Limb (tissue), 2 donors: ENCODE data around the gene IL1R1.
A peak's percentile ranks its signal among the peaks of the same experiment; 100 is the strongest.

Experiments used
- DNase-seq, 2 donors: peaks; one replicate each; pipeline ENCODE4 v3.0.0-alpha.2; 2016; ENCODE audit errors: extremely low spot score in 2 of 2

Gene IL1R1

GRCh38 chr2:102171946-102172345 lies 29.4 kb downstream of the IL1R1 start:
- DNase-seq: no peak

DNA sequence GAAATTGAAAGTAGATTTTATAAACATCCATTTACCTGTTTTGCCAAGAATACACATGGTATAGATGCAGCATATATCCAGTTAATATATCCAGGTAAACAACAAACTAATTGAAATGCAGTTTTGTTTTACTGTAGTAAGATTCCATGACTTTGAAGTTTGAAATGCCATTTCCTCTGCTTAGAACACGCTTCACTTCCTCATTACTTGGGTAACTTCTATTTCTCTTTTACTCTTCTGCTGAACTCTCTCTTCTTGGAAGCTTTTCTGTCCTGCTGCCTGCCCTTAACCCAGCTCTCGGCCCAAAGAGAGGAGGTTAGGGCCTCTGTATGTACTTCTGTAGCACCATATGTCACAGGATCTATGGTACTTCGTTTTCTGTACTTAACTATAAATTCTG lies 30.2 kb downstream of the IL1R1 start:
- no peak for DNase-seq

DNA sequence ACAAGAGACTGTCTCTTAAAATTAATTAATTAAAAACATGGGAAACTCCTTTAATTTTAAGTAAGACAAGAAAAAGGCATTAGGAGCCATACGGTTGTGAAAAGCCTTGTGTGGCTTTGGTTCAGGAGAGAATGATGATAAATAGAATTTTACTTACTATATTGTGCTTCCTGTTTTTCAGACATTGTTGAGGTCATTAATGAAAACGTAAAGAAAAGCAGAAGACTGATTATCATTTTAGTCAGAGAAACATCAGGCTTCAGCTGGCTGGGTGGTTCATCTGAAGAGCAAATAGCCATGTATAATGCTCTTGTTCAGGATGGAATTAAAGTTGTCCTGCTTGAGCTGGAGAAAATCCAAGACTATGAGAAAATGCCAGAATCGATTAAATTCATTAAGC lies 33.6 kb downstream of the IL1R1 start:
- no peak for DNase-seq

- no peak for DNase-seq
Measured at GRCh38 chr2:102177814-102178478, 35.4 kb downstream of the IL1R1 start.

DNA sequence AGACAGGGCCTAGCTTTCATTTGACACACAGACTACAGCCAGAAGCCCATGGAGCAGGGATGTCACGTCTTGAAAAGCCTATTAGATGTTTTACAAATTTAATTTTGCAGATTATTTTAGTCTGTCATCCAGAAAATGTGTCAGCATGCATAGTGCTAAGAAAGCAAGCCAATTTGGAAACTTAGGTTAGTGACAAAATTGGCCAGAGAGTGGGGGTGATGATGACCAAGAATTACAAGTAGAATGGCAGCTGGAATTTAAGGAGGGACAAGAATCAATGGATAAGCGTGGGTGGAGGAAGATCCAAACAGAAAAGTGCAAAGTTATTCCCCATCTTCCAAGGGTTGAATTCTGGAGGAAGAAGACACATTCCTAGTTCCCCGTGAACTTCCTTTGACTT lies 36.5 kb downstream of the IL1R1 start:
- no peak for DNase-seq

DNA sequence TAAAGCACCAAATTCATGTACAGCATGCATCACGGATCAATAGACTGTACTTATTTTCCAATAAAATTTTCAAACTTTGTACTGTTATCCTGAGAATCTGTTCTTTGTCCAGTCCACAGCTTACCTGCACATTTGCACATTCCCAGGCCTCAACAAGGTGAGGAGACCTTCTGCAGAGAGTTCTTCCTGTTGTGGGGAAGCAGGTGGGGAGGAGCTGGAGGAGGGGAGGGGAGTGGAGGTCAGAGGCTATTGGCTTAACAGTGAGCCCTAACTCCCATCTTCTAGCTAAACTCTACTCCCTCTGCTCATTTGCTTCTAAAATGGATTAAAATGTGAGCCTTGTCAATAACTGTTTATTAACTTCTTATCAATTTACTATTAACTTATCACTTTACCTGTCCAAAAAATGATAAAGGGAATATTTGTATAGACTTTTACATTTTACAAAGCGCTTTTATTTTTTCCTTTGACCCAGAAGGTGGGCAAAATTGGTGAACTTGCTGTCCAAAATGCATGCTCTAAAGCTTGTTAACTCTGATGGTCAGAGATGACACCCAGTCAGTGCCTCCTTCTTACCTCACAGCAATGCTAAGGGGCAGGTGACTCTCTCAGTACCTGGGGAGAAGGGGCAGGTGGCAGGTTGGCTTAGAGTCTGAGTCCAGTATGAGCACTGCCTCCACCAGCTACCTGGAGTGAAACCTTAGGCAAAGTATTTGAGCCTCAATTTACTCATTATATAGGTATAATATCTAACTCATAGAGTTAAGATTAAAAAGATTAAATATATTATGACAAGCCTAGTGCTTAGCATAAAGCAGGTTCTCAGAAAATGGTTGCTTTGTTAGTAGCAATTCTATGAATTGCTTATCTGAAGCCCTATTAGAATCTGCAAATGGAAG lies 37.5 kb downstream of the IL1R1 start:
- DNase-seq: no peak

- DNase-seq: no peak
Measured at GRCh38 chr2:102180687-102180999, 38.1 kb downstream of the IL1R1 start.

DNA sequence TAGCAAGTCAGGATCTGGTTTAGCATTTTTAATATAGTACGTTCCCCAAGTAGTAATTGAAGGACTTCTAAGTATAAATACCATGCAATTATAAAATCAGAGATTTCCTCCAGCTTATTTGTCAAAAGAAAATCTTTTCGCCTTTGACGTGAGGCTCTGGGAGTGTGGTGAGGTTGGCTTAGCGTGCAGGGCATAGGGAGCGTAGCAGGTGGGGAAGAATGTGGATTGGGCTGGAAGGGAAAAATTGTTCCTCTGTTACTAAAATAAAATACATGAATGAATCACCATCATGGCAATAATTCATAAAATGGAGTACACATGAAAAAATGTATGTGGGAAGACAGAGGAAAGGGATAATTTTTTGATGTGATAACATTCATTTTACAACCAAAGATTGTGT lies 38.8 kb downstream of the IL1R1 start:
- DNase-seq: no peak

DNA sequence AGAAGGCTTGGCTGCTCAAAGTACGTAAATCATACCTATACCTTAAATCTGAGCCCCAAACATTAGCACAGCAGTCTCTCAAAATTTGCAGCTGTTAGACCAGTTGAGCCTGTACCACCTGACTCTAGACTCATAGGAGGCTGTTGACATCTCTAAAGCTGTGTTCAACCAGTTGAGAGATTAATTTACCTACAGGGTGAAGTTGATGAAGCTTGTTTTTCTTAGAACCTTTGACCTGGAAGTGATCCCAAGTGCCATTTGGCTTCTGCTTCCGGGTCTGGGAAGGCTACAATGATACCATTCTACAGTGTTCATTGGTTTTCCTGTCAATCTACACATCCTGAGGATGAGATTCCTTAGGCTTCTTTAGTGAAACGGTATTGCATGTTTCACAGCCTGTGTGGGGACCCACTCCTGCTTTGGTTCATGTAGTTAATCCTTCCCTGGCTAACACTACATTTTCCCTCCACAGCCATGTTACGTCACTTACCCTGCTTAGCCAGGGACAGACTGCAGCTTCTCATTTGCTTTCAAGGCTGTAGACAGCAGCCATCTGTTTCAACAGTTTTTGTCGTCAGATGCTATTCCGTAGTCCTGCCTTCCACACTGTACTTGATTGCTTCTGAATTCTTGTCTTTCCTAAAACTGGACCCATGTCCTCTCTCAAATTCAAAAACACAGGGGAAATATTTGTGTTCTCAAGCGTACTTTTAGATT lies 39.5 kb downstream of the IL1R1 start:
- no peak for DNase-seq

- DNase-seq: no peak
Measured at GRCh38 chr2:102184018-102184417, 41.5 kb downstream of the IL1R1 start.

GRCh38 chr2:102184568-102184967 lies 42.0 kb downstream of the IL1R1 start:
- no peak for DNase-seq

DNA sequence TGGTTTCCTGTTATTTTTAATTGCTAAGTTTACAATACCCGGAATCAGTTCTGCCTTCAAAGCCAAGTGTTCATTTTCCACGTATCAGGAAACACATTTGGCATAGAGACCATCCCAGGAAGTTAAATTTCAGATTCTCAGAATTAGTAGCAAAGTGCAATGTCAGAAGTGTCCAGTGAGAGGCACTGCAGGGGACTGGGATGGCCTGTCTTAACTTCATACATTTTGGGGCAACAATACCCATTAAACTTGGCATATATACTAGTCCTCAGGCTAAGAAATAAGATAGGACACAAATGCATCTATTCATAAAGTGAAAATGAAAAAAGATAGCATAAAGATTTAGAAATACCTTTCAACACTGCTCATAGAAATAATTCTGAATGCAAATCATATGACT lies 42.8 kb downstream of the IL1R1 start:
- peak in 1 of 2 donors; percentile 6 for DNase-seq

DNA sequence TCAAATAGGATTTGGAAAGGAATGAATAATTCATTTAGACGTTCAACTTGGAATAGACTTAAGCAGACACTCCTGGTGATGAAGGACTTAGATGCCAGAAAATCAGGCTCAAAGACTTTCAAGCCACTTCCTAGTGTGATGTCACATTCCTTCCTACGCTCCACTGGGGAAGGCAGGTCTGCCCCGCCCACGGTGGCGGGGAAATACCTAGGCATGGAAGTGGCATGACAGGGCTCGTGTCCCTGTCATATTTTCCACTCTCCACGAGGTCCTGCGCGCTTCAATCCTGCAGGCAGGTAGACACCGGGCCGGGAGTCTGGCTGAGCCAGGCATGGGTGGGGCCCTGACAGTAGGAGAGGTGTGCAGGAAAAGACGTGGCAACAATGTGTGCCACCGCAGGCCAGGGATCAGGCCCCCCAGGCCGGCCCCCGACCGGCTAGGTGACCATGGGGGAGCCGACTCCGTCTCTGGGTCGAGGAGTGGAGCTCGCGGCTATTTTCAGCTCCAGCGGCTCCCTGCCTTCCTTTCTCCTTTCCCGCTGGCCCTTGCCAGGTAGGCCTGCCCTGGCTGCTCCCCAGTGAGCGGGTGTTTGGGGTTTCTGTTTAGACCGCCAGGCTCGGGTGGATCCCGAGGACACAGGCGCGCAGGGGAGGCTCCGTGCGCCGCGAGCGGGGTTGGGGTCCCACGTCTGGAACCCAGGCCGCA lies 44.4 kb downstream of the IL1R1 start, which contains the start of gene IL1RL2:
TSS of gene IL1RL2 (plus strand) at position 233 of the 705 bp plus-strand sequence. CDS start 845 bp downstream, outside the sequence.
- DNase-seq: no peak

- DNase-seq: peak; percentile 21 to 71
Measured at GRCh38 chr2:102187496-102188150, 45.1 kb downstream of the IL1R1 start.

DNA sequence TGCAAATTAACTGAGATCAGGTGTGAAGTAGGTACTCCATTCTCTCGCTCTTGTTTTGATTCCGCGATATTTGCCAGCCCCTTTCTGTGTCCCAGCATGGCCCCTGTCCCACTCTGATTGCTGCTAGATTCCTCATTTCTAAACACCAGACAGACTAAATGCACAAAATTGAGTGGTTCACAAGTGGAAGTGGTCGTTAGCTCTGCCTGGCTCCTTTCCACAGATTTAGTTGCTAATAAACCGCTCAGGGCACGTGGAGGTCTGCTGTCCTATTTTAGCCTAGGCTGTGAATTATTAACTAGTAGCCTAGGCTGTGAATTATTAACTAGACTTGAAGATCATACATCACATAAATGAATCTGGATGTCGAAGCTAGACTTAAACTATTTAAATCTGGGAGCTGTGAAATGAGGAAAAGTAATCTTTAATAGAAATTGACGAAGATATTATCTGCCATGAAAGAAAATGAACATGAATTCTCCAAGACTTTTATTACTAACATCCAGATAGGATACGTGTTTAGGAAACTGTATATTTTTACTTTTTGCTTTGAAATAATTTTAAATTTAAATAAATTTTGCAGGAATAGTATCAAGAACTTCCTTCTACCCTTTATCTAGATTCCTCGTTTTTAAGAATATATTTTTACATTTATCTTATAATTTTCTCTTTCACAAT lies 48.0 kb downstream of the IL1R1 start:
- no peak for DNase-seq

- no peak for DNase-seq
Measured at GRCh38 chr2:102191501-102191900, 49.0 kb downstream of the IL1R1 start.

DNA sequence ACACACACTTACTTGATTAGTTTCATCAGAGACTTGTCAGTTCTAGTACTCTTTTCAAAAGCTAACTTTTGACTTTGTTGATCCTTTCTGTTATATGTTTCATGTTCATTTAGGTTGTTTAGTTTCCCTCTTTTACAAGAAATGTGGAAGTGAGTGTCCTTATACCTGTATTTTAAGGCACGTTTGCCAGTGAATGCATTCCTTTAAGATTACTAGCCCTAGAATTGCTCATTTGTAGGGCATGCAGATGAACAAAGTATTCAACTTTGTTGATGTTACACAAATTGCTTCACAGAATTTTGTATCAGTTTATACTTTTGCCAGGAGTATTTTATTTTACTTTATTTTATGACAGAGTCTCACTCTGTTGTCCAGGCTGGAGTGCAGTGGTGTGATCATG lies 50.5 kb downstream of the IL1R1 start:
- no peak for DNase-seq

DNA sequence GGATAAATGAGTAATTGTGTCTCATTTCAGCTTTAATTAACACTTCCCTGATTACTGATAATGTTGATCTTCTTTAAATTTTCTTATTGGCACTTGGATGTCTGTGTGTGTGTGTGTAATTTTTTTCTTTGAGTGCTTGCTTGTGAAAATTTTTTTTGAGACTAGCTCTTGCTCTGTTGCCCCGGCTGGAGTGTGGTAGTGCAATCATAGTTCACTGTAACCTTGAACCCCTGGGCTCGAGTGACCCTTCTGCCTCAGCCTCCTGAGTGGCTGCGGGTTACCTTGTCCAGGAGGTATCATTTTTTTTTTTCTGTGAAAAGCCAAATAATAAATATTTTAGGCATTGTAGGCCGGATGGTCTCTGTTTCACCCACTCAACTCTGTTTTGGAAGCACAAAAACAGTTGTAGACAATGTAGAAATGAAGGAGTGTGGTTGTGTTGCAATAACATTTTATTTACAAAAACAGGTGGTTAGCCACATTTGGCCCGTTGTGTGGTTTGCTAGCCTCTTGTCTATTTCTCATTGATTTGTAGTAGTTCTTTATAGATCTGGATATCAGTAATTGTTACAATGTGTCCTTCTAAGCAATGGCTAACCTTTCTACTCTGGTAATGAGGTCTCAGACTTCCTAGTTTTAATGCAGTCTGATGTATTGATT lies 52.2 kb downstream of the IL1R1 start:
- DNase-seq: no peak

- DNase-seq: no peak
Measured at GRCh38 chr2:102197389-102198137, 55.0 kb downstream of the IL1R1 start.
